Measurements from ENCODE around the gene DMGDH.

DNA sequence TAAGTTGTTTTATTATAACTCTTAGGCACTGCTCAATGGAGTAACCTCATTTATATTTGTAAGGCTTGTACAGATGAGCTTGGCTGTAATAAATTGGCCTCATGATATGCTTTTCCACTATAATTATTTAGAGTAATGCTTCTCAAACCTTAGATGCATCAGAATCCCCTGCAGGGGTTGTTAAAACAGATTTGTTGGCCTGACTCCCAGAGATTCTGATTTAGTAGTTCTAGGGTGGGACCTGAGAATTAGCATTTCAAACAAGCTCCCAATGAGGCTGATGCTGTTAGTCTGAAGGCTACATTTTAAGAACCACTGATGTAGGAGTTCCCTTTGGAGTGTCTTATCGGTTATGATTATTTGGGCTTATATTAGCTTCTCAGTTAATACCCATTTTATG lies 46.1 kb downstream of the DMGDH start:
- TF ChIP-seq, protein P1, sequence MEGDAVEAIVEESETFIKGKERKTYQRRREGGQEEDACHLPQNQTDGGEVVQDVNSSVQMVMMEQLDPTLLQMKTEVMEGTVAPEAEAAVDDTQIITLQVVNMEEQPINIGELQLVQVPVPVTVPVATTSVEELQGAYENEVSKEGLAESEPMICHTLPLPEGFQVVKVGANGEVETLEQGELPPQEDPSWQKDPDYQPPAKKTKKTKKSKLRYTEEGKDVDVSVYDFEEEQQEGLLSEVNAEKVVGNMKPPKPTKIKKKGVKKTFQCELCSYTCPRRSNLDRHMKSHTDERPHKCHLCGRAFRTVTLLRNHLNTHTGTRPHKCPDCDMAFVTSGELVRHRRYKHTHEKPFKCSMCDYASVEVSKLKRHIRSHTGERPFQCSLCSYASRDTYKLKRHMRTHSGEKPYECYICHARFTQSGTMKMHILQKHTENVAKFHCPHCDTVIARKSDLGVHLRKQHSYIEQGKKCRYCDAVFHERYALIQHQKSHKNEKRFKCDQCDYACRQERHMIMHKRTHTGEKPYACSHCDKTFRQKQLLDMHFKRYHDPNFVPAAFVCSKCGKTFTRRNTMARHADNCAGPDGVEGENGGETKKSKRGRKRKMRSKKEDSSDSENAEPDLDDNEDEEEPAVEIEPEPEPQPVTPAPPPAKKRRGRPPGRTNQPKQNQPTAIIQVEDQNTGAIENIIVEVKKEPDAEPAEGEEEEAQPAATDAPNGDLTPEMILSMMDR (conservative IDR thresholded peaks at IDR 0.05) = no peak
- no peak for TF ChIP-seq ZFX (IDR thresholded peaks at IDR 0.05)

All from C4-2B (cell line).